Stimulated activated CD8-positive, alpha-beta memory T cell treated with anti-CD3 and anti-CD28 coated beads, Interleukin-15, amount 100 ng/mL, for 1 hour (primary cell): ENCODE results near the gene YWHAQ.
"Not testable (repeated sequence)": the region's sequence is repeated elsewhere in the genome, so short reads cannot be mapped to it uniquely, and the experiment has no call there.

Experiments used
- DNase-seq: peaks from one replicate; pipeline ENCODE4 v3.0.0-alpha.2; 2020; ENCODE audit warnings: low read depth

The YWHAQ gene

GRCh38 chr2:9631878-9632700, 1.3 kb upstream of the YWHAQ start:
- DNase-seq = no peak

- DNase-seq = no peak
Measured at GRCh38 chr2:9631553-9631819, 689 bp upstream of the YWHAQ start.

GRCh38 chr2:9630117-9630735, 571 bp downstream of the YWHAQ start:
- DNase-seq = peak; percentile 52

GRCh38 chr2:9629222-9630116, 1.3 kb downstream of the YWHAQ start:
- DNase-seq = no peak

- DNase-seq = no peak
Measured at GRCh38 chr2:9627310-9627709, 3.5 kb downstream of the YWHAQ start.

GRCh38 chr2:9623151-9623550, 7.6 kb downstream of the YWHAQ start:
- no peak for DNase-seq

GRCh38 chr2:9621655-9622054, 9.1 kb downstream of the YWHAQ start:
- not testable (repeated sequence) for DNase-seq

GRCh38 chr2:9618410-9618809, 12.4 kb downstream of the YWHAQ start:
- DNase-seq = no peak

- DNase-seq = no peak
Measured at GRCh38 chr2:9617749-9618148, 13.0 kb downstream of the YWHAQ start.

GRCh38 chr2:9617296-9617695, 13.5 kb downstream of the YWHAQ start:
- DNase-seq = no peak

- no peak for DNase-seq
Measured at GRCh38 chr2:9614562-9614961, 16.2 kb downstream of the YWHAQ start.

GRCh38 chr2:9613291-9613690, 17.5 kb downstream of the YWHAQ start:
- no peak for DNase-seq

- not testable (repeated sequence) for DNase-seq
Measured at GRCh38 chr2:9611549-9611912, 19.3 kb downstream of the YWHAQ start.

- no peak for DNase-seq
Measured at GRCh38 chr2:9610781-9611548, 19.8 kb downstream of the YWHAQ start.

GRCh38 chr2:9608491-9608890, 22.3 kb downstream of the YWHAQ start:
- not testable (repeated sequence) for DNase-seq

- DNase-seq = no peak
Measured at GRCh38 chr2:9602412-9602811, 28.4 kb downstream of the YWHAQ start.

GRCh38 chr2:9601397-9601796, 29.4 kb downstream of the YWHAQ start:
- no peak for DNase-seq

GRCh38 chr2:9599430-9599829, 31.4 kb downstream of the YWHAQ start:
- DNase-seq = no peak

GRCh38 chr2:9596621-9597311, 34.0 kb downstream of the YWHAQ start:
- DNase-seq = no peak

GRCh38 chr2:9595746-9596145, 35.1 kb downstream of the YWHAQ start:
- DNase-seq = no peak

GRCh38 chr2:9595256-9595655, 35.5 kb downstream of the YWHAQ start:
- DNase-seq = not testable (repeated sequence)
